ENCODE results near the gene EPHB4. TPM values are rescaled to one million over a fixed set of nuclear protein-coding genes. Genes with fewer than 3 reads are reported as not detected.
"Not testable (repeated sequence)": the region's sequence is repeated elsewhere in the genome, so short reads cannot be mapped to it uniquely, and the experiment has no call there.

Gene EPHB4
- total RNA-seq, 3 donors from 2014 or later, result 1.5 to 3.9 (median 2.6) TPM

GRCh38 chr7:100762841-100763240 is 64.5 kb downstream of the EPHB4 start:
- not testable (repeated sequence) for H3K36me3 Mint-ChIP-seq (ENCODE audit: insufficient read depth); H3K9me3 Mint-ChIP-seq; H3K4me3 Mint-ChIP-seq; H3K4me1 Mint-ChIP-seq (ENCODE audit: low read depth); DNase-seq; H3K27me3 Mint-ChIP-seq (ENCODE audit: low read depth); ATAC-seq

- Mint-ChIP-seq H3K27me3 (ENCODE audit: low read depth) (no peaks in the 10 kb centered on the region), H3K4me1 (ENCODE audit: low read depth) (no peaks in the 10 kb centered on the region), H3K4me3 (no peak overlapping the region), H3K9me3 (no peaks in the 10 kb centered on the region), H3K36me3 (ENCODE audit: insufficient read depth) (no peaks in the 10 kb centered on the region)
- no peak for DNase-seq
- ATAC-seq, result no peak
Measured at GRCh38 chr7:100759357-100760171, 67.8 kb downstream of the EPHB4 start.

- DNase-seq (no peak), ATAC-seq (no peak)
- Mint-ChIP-seq H3K4me1 (ENCODE audit: low read depth) (no peaks in the 10 kb centered on the region), H3K4me3 (no peak overlapping the region), H3K27me3 (ENCODE audit: low read depth) (peaks cover 26% of the 10 kb centered on the region), H3K9me3 (no peaks in the 10 kb centered on the region), H3K36me3 (ENCODE audit: insufficient read depth) (no peaks in the 10 kb centered on the region)
Measured at GRCh38 chr7:100753750-100754149, 73.6 kb downstream of the EPHB4 start.

GRCh38 chr7:100752994-100753393 is 74.3 kb downstream of the EPHB4 start:
- DNase-seq, result no peak
- Mint-ChIP-seq H3K27me3 (ENCODE audit: low read depth) (peaks cover 30% of the 10 kb centered on the region), H3K4me3 (no peak overlapping the region), H3K4me1 (ENCODE audit: low read depth) (no peaks in the 10 kb centered on the region), H3K9me3 (no peaks in the 10 kb centered on the region), H3K36me3 (ENCODE audit: insufficient read depth) (no peaks in the 10 kb centered on the region)
- ATAC-seq, result no peak

Other genes with a start within 250 kb of the EPHB4 start
- gene LRCH4, start 241.4 kb downstream of the EPHB4 start, total RNA-seq, result 10 to 100 TPM; 69.3 to 75.5 (median 73.1) TPM
- gene FBXO24, start 241.2 kb downstream of the EPHB4 start, total RNA-seq, result under 1 TPM; 0.14 to 0.40 (median 0.34) TPM
- 1 to 10 TPM; 1.4 to 3.1 (median 2.0) TPM for gene PCOLCE, start 225.2 kb downstream of the EPHB4 start, total RNA-seq
- 1 to 10 TPM; 7.8 to 8.4 (median 7.9) TPM for gene MOSPD3, start 215.0 kb downstream of the EPHB4 start, total RNA-seq
- 10 to 100 TPM; 11.8 to 16.1 (median 15.4) TPM for gene TFR2, start 186.0 kb downstream of the EPHB4 start, total RNA-seq
- gene ACTL6B, start 171.1 kb downstream of the EPHB4 start, total RNA-seq, result not detected
- 100 to 1,000 TPM; 209 to 231 (median 215) TPM for gene GNB2, start 153.8 kb downstream of the EPHB4 start, total RNA-seq
- 10 to 100 TPM; 56.2 to 88.3 (median 58.0) TPM for gene GIGYF1, start 133.3 kb downstream of the EPHB4 start, total RNA-seq
- 100 to 1,000 TPM in 1 of 3 donors, 10 to 100 TPM in 2; 77.3 to 106 (median 85.9) TPM for gene POP7, start 121.4 kb downstream of the EPHB4 start, total RNA-seq
- not detected for gene EPO, start 107.1 kb downstream of the EPHB4 start, total RNA-seq
- not detected for gene ZAN, start 93.9 kb downstream of the EPHB4 start, total RNA-seq
- 10 to 100 TPM; 22.9 to 31.7 (median 29.6) TPM for gene SLC12A9, start 25.2 kb upstream of the EPHB4 start, total RNA-seq
- gene TRIP6, start 39.9 kb upstream of the EPHB4 start, total RNA-seq, result 10 to 100 TPM; 44.9 to 47.7 (median 45.4) TPM
- 100 to 1,000 TPM; 406 to 450 (median 436) TPM for gene SRRT, start 47.6 kb upstream of the EPHB4 start, total RNA-seq
- 1 to 10 TPM; 3.7 to 5.1 (median 4.6) TPM for gene UFSP1, start 62.2 kb upstream of the EPHB4 start, total RNA-seq
- under 1 TPM; 0.32 to 0.54 (median 0.35) TPM for gene ACHE, start 68.4 kb upstream of the EPHB4 start, total RNA-seq
- under 1 TPM in 1 of 3 donors, not detected in 2; 0.16 TPM for gene MUC3A, start 122.0 kb upstream of the EPHB4 start, total RNA-seq
- under 1 TPM; 0.16 to 0.20 (median 0.19) TPM for gene MUC12, start 142.0 kb upstream of the EPHB4 start, total RNA-seq
- gene MUC17, start 192.6 kb upstream of the EPHB4 start, total RNA-seq, result not detected